ENCODE data around the gene CFAP46. TPM values are rescaled to one million over a fixed set of nuclear protein-coding genes. Genes with fewer than 3 reads are reported as not detected.
"Not testable (repeated sequence)": the region's sequence is repeated elsewhere in the genome, so short reads cannot be mapped to it uniquely, and the experiment has no call there.

Gene CFAP46
- total RNA-seq, 6 donors from 2014 or later: 0.60 to 28.3 (median 8.0) TPM

DNA sequence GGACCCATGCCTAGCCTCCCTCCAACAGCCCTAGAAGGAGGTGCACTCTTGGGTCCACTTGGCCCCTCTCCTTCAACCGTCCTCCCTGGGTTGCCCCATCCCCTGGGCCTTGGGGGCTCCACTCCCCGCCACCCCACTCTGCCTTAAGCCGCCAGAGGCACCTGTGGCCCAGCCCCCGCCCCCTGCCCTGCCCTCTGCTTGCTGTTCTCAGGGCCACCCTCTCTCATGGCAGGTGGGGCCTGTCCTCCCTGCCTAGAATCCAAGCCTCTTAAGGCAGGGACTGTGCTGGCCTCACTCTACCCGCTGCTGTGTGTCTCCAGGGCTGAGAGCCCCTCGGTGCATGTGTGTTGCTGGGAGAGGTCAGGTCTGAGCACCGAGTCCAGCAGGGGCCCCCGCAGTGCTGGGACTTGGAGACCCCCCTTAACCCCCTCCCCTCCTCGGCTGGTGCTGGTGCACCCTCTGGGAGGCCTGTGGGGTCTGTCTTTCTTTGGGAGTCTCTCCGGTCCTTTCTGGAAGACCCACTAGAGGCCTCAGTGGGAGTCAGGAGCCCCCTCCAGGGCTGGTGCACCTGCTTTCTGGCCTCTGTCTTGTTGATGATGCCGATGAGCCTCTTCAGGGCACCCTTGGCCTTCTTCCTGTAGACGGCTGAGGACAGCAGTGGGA is 43.8 kb downstream of the CFAP46 start:
- no peaks in the 10 kb centered on the region for H3K36me3 ChIP-seq
- no peaks in the 10 kb centered on the region for H3K9me3 ChIP-seq
- H3K4me1 ChIP-seq: no peaks in the 10 kb centered on the region
- no peak overlapping the region for H3K4me3 ChIP-seq
- no peak for TF ChIP-seq EP300 (IDR thresholded peaks at IDR 0.05)
- TF ChIP-seq POLR2A (IDR thresholded peaks at IDR 0.05): no peak
- TF ChIP-seq POLR2AphosphoS5 (IDR thresholded peaks at IDR 0.05): no peak
- TF ChIP-seq, protein P1, sequence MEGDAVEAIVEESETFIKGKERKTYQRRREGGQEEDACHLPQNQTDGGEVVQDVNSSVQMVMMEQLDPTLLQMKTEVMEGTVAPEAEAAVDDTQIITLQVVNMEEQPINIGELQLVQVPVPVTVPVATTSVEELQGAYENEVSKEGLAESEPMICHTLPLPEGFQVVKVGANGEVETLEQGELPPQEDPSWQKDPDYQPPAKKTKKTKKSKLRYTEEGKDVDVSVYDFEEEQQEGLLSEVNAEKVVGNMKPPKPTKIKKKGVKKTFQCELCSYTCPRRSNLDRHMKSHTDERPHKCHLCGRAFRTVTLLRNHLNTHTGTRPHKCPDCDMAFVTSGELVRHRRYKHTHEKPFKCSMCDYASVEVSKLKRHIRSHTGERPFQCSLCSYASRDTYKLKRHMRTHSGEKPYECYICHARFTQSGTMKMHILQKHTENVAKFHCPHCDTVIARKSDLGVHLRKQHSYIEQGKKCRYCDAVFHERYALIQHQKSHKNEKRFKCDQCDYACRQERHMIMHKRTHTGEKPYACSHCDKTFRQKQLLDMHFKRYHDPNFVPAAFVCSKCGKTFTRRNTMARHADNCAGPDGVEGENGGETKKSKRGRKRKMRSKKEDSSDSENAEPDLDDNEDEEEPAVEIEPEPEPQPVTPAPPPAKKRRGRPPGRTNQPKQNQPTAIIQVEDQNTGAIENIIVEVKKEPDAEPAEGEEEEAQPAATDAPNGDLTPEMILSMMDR (IDR thresholded peaks at IDR 0.05): no peak
- DNase-seq: peak in 1 of 2 donors; percentile 60
- ATAC-seq (ENCODE audit: low FRiP score in 2 of 2): peak in 1 of 2 donors; percentile 20
- WGBS, 2 donors: 87 to 90% methylated on average over 4 to 12 of the region's 12 CpGs
- H3K27me3 ChIP-seq: no peaks in the 10 kb centered on the region
- no peak overlapping the region for H3K27ac ChIP-seq

DNA sequence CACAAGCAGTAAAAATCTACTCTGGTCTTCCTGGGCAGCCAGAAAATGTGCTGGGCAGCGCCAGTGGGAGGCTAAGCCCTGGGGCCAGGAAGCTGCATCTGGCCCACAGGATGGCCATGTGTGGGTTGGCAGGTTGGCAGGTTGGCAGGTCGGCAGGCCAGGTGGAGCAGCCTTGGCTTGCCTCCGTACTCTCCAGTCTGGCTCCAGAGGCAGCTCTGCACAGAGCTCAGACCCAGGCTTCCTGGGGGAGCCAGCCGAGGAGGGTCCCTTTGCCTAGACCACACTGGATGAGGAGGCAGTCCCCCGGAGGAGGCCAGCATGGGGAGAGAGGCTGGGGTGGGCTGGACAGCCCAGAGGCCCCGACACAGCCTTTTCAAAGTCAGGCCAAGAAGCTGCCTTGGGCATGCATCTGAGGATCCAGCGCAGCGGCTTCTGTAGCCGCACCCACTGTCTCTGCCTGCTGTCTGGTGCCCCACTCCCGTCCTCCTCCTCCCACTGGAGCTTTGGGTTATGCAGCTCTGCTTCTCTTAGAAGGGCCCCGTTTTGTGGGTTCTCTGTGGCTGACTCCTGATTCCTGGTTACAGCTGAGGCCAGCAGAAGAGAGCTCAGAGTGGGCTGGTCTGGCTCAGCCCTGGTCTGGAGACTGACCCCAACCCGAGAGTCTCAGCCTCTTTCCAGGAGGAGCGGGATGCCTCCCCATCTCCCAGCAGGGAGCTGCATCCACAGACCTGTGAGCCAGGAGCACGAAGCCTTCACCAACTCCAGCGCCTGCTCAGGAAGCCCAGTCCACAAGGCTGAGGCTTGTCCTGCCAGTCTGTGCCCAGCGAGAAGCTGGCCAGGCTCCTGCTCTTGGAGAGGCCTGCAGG is 44.6 kb downstream of the CFAP46 start:
- peak; percentile 15 to 50 for DNase-seq
- Histone ChIP-seq H3K4me3 (no peak overlapping the region), H3K36me3 (no peaks in the 10 kb centered on the region), H3K9me3 (no peaks in the 10 kb centered on the region), H3K4me1 (no peaks in the 10 kb centered on the region), H3K27me3 (no peaks in the 10 kb centered on the region), H3K27ac (no peak overlapping the region)
- 71 to 78% methylated on average over 4 to 16 of the region's 16 CpGs for WGBS, 2 donors
- TF ChIP-seq EP300 (IDR thresholded peaks at IDR 0.05) (no peak), POLR2AphosphoS5 (IDR thresholded peaks at IDR 0.05) (no peak)
- TF ChIP-seq, protein P1 (IDR thresholded peaks at IDR 0.05): no peak
- ATAC-seq (ENCODE audit: low FRiP score in 2 of 2): peak in 1 of 2 donors; percentile 7

DNA sequence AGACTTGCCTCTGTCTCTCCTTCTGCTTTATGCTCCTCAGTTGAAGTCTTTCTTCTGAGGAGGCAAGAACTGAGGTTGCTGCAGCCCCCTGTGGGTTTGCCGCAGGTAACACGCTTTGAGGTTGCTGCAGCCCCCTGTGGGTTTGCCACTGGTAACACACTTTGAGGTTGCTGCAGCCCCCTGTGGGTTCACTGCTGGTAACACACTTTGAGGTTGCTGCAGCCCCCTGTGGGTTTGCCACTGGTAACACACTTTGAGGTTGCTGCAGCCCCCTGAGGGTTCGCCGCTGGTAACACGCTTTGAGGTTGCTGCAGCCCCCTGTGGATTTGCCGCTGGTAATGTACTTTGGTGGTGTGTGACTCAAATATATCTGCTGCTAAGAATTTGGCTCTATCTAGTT is 48.6 kb downstream of the CFAP46 start:
- WGBS, 2 donors: 36 to 65% methylated on average over 6 of the region's 6 CpGs
- peak in 1 of 2 donors; percentile 3 for DNase-seq
- not testable (repeated sequence) for H3K4me3 ChIP-seq; H3K36me3 ChIP-seq; H3K27me3 ChIP-seq; ATAC-seq (ENCODE audit: low FRiP score in 2 of 2); H3K27ac ChIP-seq; H3K9me3 ChIP-seq; H3K4me1 ChIP-seq

DNA sequence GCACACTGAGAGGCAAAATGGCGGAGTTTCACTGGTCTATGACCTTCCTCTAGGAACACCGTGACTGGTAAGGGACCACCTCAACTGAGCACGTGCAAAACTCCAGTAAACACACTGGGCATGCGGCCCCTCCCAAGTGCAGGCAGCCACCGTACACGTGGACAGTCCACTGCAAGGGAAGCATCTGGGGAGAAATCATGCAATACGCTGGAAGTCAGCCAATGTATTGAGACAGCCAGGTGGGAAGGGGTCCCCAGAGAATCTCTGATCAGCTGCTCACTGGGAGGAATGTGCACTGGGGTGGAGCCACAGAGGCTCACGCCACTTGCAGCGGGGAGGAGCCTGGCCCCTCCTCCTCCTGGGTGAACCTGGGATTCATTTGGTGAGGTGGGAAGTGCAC is 49.3 kb downstream of the CFAP46 start:
- no peaks in the 10 kb centered on the region for H3K27me3 ChIP-seq
- H3K4me1 ChIP-seq: no peaks in the 10 kb centered on the region
- TF ChIP-seq POLR2A (IDR thresholded peaks at IDR 0.05): no peak
- no peak for TF ChIP-seq EP300 (IDR thresholded peaks at IDR 0.05)
- TF ChIP-seq POLR2AphosphoS5 (IDR thresholded peaks at IDR 0.05): no peak
- TF ChIP-seq, protein P1 (IDR thresholded peaks at IDR 0.05): no peak
- H3K9me3 ChIP-seq: no peaks in the 10 kb centered on the region
- no peak overlapping the region for H3K4me3 ChIP-seq
- H3K36me3 ChIP-seq: no peaks in the 10 kb centered on the region
- no peak for ATAC-seq (ENCODE audit: low FRiP score in 2 of 2)
- WGBS, 2 donors: 58 to 64% methylated on average over 8 to 9 of the region's 9 CpGs
- peak in 1 of 2 donors; percentile 18 for DNase-seq
- no peak overlapping the region for H3K27ac ChIP-seq

DNA sequence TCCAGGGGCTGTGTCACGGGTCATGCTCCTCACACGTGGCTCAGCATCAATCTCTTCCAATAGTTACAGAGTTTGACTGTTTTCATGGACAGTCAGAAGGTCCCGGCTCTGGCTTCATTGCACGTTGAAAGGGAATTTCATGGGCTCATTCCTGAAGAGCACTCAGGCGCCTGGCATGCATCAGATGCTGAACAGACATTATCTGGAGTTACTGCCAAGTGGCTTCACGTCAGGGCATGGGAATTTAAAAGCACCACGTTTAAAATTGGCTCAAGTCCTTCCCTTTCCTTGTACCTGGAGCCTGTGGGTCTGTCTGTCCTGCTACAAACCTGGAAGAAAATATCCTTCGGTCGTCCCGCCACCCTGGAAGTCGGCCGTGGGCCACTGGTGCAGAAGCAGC is 50.4 kb downstream of the CFAP46 start:
- WGBS, 2 donors: 55 to 56% methylated on average over 10 to 12 of the region's 12 CpGs
- Histone ChIP-seq H3K9me3 (no peaks in the 10 kb centered on the region), H3K4me1 (no peaks in the 10 kb centered on the region), H3K27ac (no peak overlapping the region), H3K4me3 (no peak overlapping the region), H3K27me3 (no peaks in the 10 kb centered on the region), H3K36me3 (no peaks in the 10 kb centered on the region)
- DNase-seq (peak in 1 of 2 donors; percentile 38), ATAC-seq (ENCODE audit: low FRiP score in 2 of 2) (no peak)
- no peak for TF ChIP-seq POLR2AphosphoS5 (IDR thresholded peaks at IDR 0.05)

All from upper lobe of left lung (tissue), 6 donors.